ENCODE data around the gene TRIM47. TPM values are rescaled to one million over a fixed set of nuclear protein-coding genes. Genes with fewer than 3 reads are reported as not detected.

Gene TRIM47
- total RNA-seq, 6 experiments from 2014 or later, result 9.1 to 27.0 (median 21.5) TPM

DNA sequence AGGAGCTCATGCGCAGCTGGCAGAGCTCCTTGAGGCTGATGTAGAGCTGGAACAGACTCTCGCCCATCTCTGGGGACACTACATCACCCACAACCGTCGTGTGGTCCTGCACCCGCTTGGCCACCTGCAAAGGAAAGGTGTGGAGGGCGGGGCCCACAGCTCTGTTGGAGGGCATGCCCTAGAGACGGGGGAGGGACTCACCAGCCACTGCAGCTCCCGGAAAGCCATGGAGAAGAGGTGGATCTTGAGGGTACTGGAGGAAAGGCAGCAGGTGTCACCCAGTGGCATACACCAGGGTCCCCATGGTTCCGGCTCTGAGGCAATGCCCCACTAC is 42.8 kb downstream of the TRIM47 start:
- Histone ChIP-seq H3K27ac (no peak overlapping the region), H3K27me3 (no peaks in the 10 kb centered on the region), H3K36me3 (peaks cover 0 to 23% (median 1%) of the 10 kb centered on the region in 4 donors), H3K4me3 (no peak overlapping the region), H3K9me3 (no peaks in the 10 kb centered on the region), H3K4me1 (no peaks in the 10 kb centered on the region)
- no peak for TF ChIP-seq POLR2A (IDR thresholded peaks at IDR 0.05)
- TF ChIP-seq, protein P1, sequence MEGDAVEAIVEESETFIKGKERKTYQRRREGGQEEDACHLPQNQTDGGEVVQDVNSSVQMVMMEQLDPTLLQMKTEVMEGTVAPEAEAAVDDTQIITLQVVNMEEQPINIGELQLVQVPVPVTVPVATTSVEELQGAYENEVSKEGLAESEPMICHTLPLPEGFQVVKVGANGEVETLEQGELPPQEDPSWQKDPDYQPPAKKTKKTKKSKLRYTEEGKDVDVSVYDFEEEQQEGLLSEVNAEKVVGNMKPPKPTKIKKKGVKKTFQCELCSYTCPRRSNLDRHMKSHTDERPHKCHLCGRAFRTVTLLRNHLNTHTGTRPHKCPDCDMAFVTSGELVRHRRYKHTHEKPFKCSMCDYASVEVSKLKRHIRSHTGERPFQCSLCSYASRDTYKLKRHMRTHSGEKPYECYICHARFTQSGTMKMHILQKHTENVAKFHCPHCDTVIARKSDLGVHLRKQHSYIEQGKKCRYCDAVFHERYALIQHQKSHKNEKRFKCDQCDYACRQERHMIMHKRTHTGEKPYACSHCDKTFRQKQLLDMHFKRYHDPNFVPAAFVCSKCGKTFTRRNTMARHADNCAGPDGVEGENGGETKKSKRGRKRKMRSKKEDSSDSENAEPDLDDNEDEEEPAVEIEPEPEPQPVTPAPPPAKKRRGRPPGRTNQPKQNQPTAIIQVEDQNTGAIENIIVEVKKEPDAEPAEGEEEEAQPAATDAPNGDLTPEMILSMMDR (IDR thresholded peaks at IDR 0.05), result no peak
- 100% methylated on average over 2 of the region's 9 CpGs for WGBS (ENCODE audit: insufficient coverage, low coverage, low lambda C conversion rate, missing lambda C conversion rate)
- intact Hi-C loops (cut with DNase I), result no loop called here
- no peak for ATAC-seq
- DNase-seq, result no peak

DNA sequence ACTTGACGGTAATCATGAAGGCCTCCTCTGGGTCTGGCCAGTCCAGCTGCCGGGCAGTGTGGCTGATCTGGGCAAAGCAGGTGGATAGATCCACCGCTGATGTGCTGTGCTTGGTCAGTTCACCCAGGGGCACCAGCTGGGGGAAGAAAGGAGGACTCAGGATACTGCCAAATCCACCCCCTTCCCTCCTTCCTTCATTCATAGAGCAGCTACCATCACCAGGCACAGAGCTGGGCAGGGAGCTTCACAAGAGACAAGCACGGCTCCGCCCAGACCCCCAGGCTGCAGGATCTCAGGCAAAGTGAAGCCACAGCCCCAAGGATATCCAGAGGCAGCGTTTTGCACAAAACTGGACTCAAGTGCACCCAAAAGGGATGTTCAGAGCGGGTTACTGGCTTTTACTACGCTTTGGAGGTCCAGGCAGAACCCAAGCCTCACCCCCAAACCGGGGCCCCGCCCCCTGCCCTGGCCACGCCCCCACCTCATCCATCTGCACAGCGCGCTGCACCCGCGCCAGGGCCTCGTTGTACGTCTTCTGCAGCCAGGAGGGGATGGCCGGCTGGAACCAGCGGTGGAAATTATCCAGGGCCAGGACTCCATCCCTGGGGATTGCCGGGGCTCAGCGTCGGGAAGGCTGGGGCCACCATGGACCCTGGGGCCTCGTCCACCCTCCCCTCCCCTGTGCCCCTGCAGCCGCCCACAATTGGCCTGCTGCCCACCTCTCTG is 43.3 kb downstream of the TRIM47 start:
- WGBS (ENCODE audit: insufficient coverage, low coverage, low lambda C conversion rate, missing lambda C conversion rate), result 83% methylated on average over 6 of the region's 24 CpGs
- TF ChIP-seq POLR2A (IDR thresholded peaks at IDR 0.05), result no peak
- TF ChIP-seq, protein P1 (IDR thresholded peaks at IDR 0.05), result no peak
- H3K4me1 ChIP-seq, result no peaks in the 10 kb centered on the region
- H3K36me3 ChIP-seq, result peaks cover 0 to 28% (median 1%) of the 10 kb centered on the region in 4 donors
- ATAC-seq, result no peak
- no peak overlapping the region for H3K27ac ChIP-seq
- no peaks in the 10 kb centered on the region for H3K27me3 ChIP-seq
- no peak overlapping the region for H3K4me3 ChIP-seq
- H3K9me3 ChIP-seq, result no peaks in the 10 kb centered on the region
- intact Hi-C loops (cut with DNase I), result no loop called here
- no peak for DNase-seq

DNA sequence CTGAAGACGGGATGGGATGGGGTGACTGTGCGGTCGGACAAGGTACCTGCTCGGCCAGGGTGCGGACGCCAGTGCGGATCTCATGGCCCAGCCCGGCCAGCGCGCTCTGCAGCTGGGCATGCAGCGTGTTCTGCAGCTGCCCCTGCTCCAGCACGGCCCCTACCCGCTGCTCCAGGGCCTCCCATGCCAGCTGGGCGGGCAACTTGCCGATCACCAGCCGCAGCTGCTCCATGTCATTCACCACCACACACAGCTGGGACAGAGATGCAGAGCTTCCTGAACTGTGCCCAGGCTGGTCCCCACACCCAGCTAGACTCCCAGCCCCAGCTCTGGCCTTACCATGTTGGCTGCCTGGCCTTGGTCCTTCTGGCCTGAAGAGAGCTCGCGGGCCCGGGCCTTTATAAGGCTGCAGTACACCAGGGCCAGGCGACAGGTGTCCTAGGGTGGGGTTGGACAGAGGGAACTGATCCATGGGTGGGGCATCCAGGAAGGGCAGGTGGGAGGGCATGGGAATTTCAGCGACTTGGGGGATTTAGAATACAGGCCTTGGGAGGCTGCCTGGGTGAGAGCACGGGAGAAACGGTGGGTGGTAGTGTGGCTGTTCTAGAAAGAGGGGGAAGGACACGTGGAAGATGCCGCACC is 44.0 kb downstream of the TRIM47 start:
- intact Hi-C loops (cut with DNase I), result no loop called here
- no peak for DNase-seq
- H3K27ac ChIP-seq, result no peak overlapping the region
- TF ChIP-seq, protein P1 (IDR thresholded peaks at IDR 0.05), result no peak
- TF ChIP-seq POLR2A (IDR thresholded peaks at IDR 0.05), result no peak
- H3K27me3 ChIP-seq, result no peaks in the 10 kb centered on the region
- no peaks in the 10 kb centered on the region for H3K4me1 ChIP-seq
- H3K36me3 ChIP-seq, result peaks cover 0 to 34% (median 1%) of the 10 kb centered on the region in 4 donors
- WGBS (ENCODE audit: insufficient coverage, low coverage, low lambda C conversion rate, missing lambda C conversion rate), result 100% methylated on average over 1 of the region's 25 CpGs
- no peak overlapping the region for H3K4me3 ChIP-seq
- no peaks in the 10 kb centered on the region for H3K9me3 ChIP-seq
- ATAC-seq, result no peak

DNA sequence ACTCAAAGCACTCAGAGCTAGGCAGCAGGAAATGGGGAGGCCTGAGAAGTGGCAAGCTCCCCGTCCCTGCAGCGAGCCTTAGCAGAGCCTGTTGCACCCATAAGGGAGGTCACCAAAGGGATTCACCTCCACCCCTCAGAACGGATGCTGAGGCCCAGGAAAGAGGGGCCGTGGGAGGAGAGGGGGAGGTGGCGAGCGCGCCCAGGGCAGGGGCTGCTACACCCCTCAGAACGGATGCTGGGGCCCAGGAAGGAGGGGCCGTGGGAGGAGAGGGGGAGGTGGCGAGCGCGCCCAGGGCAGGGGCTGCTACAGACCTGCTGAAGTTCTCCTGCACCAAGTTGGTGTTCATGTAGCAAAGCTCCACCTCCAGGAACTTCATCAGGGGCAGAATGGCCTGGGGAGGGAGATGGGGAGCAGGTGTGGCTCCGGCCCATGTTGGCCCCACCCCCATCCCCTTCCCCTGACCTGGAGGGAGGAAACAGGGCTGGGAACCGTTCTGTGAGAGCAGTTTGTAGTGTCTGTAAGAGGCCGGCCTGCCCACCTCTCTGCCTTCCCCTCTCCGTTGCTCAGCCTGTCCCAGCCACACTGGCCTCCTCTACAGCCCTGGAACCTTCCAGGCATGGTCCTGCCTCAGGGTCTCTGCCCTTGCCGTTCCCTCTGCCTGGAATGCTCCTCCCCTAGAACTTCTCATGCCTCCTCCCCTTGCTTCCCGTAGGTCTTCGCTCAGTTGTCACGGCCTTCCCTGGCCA is 45.6 kb downstream of the TRIM47 start:
- Histone ChIP-seq H3K9me3 (no peaks in the 10 kb centered on the region), H3K27ac (peak overlapping the region in 1 of 3 donors; percentile 33), H3K4me1 (peaks cover 0 to 5% (median 0%) of the 10 kb centered on the region in 4 donors), H3K4me3 (no peak overlapping the region), H3K36me3 (peaks cover 0 to 37% (median 1%) of the 10 kb centered on the region in 4 donors), H3K27me3 (no peaks in the 10 kb centered on the region)
- TF ChIP-seq POLR2A (IDR thresholded peaks at IDR 0.05), result no peak
- TF ChIP-seq, protein P1 (IDR thresholded peaks at IDR 0.05), result no peak
- ATAC-seq (peak in 2 of 4 donors; percentile 5 to 7), DNase-seq (no peak)
- WGBS (ENCODE audit: insufficient coverage, low coverage, low lambda C conversion rate, missing lambda C conversion rate), result 76% methylated on average over 13 of the region's 20 CpGs
- intact Hi-C loops (cut with DNase I), result no loop called here
